Mammary epithelial cell (primary cell): Measurements from ENCODE around the gene TMEM131.

Experiments
- CTCF ChIP-seq, 2 donors: IDR thresholded peaks in 1 of 2; conservative IDR thresholded peaks in 1 of 2; 2 replicates each; pipeline ENCODE4 v1.5.1; 2011 to 2012; ENCODE audit warnings: inconsistent platforms in 2 of 2, low read length in 2 of 2, mild to moderate bottlenecking in 2 of 2, control low read depth in 1 of 2, low read depth in 1 of 2; ENCODE audit not compliant: insufficient read depth in 1 of 2; ENCODE audit errors: extremely low read depth in 1 of 2
- EZH2 ChIP-seq: IDR thresholded peaks from 2 replicates; pipeline ENCODE4 v1.6.1; 2012; ENCODE audit warnings: low read length, inconsistent platforms, borderline replicate concordance

- TF ChIP-seq CTCF (conservative IDR thresholded peaks at IDR 0.05 in 1 of 2, IDR thresholded peaks at IDR 0.05 in 1 of 2; ENCODE audit: extremely low read depth in 1 of 2, insufficient read depth in 1 of 2, low read depth in 1 of 2, low read length in 2 of 2): no peak
- no peak for TF ChIP-seq EZH2
Observed at GRCh38 chr2:97713296-97714083, 282.3 kb downstream of the TMEM131 start, which contains the start of gene ZAP70.
